Choroid plexus epithelial cell (primary cell): ENCODE measurements around the gene APOD.
"Not testable (repeated sequence)": the region's sequence is repeated elsewhere in the genome, so short reads cannot be mapped to it uniquely, and the experiment has no call there.

Experiments used
- DNase-seq: peaks from one replicate; pipeline ENCODE4 v3.0.0-alpha.2; 2010; ENCODE audit warnings: low read depth
- H3K4me3 ChIP-seq: 2 replicates; pipeline ENCODE4 v1.5.1; 2011; ENCODE audit warnings: low read depth, mild to moderate bottlenecking, control low read depth, low read length, moderate library complexity
- CTCF ChIP-seq: conservative IDR thresholded peaks from 2 replicates; pipeline ENCODE4 v1.5.1; 2011; ENCODE audit warnings: low read depth, mild to moderate bottlenecking, control low read depth, inconsistent platforms, low read length, moderate library complexity

The APOD gene

DNA sequence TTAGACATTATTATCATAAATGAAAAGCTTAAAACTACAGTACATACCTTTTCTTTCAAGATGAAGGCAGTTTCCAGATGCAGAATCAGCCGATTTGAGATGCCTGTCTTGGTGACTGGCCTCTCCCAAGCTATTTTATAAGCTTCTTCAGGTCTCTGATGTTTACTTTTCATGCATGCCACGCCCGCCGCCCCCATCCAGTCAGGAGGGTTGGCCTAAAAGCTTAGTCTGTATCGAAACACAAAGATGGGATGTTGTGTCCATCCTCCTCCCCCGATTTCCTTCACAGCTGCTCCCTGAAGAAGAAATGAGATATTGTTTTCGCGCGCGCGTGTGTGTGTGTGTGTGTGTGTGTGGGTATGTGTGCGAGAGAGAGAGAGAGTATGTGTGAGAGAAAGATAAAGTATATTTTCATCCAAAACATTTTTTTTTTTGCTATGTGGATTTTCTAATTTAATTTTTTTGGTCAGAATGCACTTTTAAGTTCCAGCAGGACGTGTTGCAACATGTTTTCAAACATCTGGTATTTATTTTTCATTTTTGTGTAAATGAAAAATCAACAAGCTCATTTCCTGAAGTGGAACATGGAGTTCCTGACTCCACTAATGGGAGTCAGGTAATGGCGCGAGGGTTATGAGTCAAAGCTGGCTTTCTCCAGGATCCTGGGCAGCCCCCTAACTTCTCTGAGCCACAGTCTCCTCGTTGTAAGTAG is at the start of gene APOD:
Gene APOD, minus strand, starts transcription at position 110 of the 712 bp plus-strand sequence. CDS start 4,479 bp downstream, outside the sequence.
- H3K4me3 ChIP-seq = peak within 1 kb of the TSS; percentile 30
- TF ChIP-seq CTCF = no peak
- peak; percentile 80 for DNase-seq

- H3K4me3 ChIP-seq, DNase-seq: not testable (repeated sequence)
Observed at GRCh38 chr3:195633351-195633750, 49.6 kb upstream of the APOD start.

- not testable (repeated sequence) for H3K4me3 ChIP-seq, DNase-seq
Observed at GRCh38 chr3:195632501-195633185, 48.9 kb upstream of the APOD start.

GRCh38 chr3:195632046-195632445 is 48.3 kb upstream of the APOD start:
- DNase-seq, H3K4me3 ChIP-seq: not testable (repeated sequence)

GRCh38 chr3:195630938-195631495 is 47.3 kb upstream of the APOD start:
- H3K4me3 ChIP-seq, DNase-seq: not testable (repeated sequence)

DNA sequence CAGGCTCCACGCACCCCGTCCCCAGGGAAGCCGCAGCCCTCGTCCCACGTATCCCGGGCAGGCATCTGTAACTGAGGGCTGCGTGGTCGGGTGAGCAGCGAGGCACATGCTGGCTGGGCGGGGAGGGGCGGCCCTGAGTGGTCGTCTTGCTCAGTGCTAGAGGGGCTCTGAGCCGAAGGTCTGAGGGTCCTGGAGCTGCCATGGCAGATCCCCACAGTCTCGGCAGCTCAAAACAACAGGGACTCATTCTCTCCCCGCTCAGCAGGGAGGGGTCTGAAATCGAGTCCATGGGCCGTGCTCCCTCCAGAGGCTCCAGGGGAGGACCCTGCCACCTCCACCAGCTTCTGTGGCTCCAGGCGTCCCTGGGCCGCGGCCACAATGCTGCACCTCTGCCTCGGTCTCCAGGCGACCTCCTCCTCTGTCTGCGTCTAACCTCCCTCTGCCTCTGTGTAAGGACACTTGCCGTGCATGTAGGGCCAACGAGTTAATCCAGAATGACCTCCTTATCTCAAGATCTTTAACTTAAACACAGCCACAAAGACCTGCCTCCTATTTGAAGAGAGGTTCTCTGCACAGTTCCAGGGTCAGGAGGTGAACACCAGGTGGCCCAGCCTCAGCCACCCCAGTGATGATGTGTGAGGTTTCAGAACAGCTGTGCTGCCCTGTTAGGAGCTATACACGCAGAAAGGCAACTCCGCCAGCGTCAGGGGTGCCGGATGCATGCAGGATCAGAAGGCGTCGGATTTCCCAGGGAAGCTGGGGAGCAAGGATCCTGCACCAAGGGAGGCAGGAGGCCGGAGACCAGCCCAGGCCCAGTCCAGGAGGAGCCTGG is 46.6 kb upstream of the APOD start:
- H3K4me3 ChIP-seq, DNase-seq: not testable (repeated sequence)

GRCh38 chr3:195629682-195630081 is 45.9 kb upstream of the APOD start:
- DNase-seq, H3K4me3 ChIP-seq: not testable (repeated sequence)

- DNase-seq, H3K4me3 ChIP-seq: not testable (repeated sequence)
Observed at GRCh38 chr3:195628386-195628920, 44.7 kb upstream of the APOD start.

DNA sequence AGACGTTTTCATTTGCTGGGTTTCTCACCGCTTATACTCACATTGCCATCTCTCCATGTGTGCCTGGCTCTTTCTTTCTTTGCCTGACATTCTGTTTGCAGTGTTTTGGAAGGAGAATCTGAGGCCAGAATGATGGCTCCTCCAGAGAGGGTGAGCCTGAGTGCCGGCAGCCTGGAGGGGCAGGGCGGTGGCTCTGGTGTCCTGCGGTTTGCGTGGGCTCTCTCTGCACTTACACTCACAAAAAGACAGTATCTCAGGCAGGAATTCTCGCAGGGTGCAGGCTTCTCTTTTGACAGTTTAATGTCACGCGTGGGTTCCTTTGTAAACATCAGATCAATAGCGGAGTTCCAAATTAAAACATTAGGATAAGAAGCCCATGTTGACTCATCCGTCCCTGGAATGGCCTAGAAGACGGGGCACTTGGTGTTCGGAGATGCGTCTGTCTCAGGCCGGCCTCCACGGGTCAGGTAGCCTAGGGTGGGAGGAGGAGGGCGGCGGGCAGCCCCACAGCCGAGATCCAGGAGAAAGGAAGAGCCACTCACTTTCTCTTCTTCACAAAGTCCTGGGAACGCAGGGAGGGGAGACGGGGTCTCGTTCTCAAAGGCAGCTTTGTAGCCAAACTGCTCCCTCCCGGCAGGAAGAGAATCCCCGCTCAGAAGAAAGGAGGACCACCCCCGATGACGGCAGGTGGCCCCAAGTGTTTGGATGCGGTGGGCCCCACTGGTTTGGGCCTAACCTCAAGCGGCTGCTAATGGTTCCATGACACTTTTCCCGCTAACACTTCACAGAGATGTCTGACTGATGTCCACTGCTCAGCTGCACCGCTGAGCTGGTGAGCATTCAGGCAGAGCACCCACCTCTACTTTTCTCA is 44.0 kb upstream of the APOD start:
- H3K4me3 ChIP-seq, DNase-seq: not testable (repeated sequence)

DNA sequence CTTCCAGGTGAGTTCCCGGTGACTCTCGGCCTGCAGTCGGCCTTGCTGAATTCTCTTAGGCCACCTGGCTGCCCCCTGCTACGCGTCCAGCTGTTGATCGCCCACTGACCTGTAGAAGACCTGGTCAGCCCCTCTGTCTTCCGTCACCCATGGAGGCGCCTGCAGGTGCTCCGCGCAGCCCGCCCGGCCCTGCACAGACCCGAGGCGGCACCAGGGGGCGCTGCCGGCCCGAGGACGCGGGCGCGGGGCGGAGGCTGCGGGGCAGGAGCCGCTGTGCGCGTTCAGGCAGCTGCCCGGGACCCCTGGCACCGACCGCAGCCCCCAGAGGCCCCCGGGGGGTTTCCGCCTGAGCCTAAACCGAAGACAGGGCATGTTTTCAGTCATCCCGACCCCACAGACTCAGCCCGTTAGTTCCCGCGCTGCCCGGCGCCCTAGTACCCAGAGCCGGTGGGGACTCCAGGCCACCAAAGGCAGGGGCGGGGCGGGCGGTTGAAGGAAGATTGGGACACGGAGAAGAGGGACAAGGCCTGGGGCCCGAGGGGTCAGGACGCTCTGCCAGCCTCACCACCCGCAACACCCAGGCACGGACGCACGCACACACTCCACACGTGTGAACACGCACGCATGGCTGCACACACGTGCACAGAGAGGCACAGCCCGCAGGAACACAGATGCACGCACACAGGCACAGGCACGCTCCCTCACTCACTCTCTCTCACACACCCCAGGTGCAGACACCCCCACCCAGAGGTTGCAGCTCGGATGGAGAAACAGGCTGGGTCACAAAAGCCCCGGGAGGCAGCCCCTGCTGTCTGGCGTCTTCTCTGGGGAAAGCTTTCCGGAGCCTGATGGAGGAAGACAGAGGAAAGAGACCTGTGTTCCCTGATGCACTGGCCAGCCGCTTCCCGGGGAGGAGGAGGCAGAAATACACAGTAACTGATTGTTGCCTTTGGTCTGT is 41.1 kb upstream of the APOD start:
- H3K4me3 ChIP-seq, DNase-seq: not testable (repeated sequence)

DNA sequence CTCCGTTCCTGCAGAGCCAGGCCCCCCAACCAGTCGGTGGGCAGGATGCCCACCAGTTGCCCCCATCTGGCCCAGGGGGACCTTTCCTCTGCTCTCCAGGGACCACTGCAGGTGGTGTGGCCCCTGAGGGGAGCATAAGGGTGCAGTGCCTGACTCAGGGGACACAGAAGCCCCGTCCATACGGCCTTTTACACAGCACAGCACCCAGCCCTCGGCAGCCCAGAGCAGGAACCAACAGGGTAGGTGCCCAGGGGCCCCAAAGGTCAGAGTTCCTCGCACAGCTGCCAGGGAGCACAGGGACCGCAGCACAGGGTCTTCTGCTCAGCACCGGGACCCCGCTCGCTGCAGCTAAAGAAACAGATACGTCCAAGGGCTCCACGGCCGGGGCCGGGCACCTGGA is 40.4 kb upstream of the APOD start:
- not testable (repeated sequence) for DNase-seq, H3K4me3 ChIP-seq

DNA sequence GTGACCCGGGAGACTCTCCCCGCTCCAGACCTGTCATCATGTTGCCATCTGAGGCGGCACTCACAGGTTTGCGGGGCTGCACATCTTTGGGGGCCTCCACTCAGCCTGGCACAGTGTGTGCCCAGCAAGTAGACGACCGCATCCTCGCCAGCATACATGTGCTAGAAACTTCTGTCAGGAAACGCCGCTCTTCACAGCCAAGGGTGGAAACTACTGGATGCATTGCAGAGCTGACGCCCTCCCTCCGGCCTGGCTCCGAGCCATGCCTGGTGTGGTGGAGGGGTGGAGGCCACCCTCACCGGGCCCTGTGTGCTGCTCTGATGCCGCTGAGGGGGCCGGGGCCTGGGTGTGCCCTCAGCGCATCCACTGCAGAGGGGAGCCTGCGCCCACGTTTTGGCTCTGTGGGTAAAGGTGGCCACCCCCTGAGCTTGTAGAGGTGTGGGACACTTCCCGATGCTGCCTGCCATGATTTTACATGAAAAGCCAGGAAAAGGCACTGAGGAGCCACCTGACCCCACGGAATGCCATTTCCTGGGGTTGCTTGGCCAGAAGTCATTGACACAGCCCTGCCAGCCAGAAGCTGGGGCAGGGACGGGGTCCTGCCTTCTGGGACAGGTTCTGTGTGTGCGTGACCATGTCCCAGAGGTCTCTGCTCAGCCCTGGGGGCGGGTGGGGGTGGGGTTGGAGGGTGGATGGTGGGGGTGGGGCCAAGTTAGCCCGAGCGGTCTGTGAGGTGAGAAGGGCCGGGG is 39.7 kb upstream of the APOD start:
- DNase-seq, H3K4me3 ChIP-seq: not testable (repeated sequence)

GRCh38 chr3:195622523-195623170 is 38.9 kb upstream of the APOD start:
- H3K4me3 ChIP-seq = not testable (repeated sequence)

GRCh38 chr3:195622012-195622411 is 38.3 kb upstream of the APOD start:
- not testable (repeated sequence) for H3K4me3 ChIP-seq, DNase-seq

More at GRCh38 chr3:195622523-195623170, 38.9 kb upstream of the APOD start:
- DNase-seq = not testable (repeated sequence)
